H1 (cell line): ENCODE measurements around the gene ULK3. TPM values are rescaled to one million over a fixed set of nuclear protein-coding genes. Genes with fewer than 3 reads are reported as not detected.

Source experiments
- CTCF ChIA-PET: fragments of 300-600 bp; sonication (Branson Sonifier 250); formaldehyde crosslinking; loops from one replicate; lab custom pipeline; 2021; ENCODE audit not compliant: partially characterized antibody; lab: Charles Lee
- POLR2A ChIA-PET: fragments of 300-600 bp; sonication (Branson Sonifier 250); formaldehyde crosslinking; loops from one replicate; lab custom pipeline; 2021; ENCODE audit warnings: inconsistent platforms; ENCODE audit not compliant: partially characterized antibody; lab: Charles Lee
- DNase-seq, 2 experiments: peaks; one replicate each; pipeline versions ENCODE4 v3.0.0 to v3.0.0-alpha.2; 2010 to 2022; ENCODE audit warnings: low spot score in 2 of 2, low read depth in 1 of 2, mixed read lengths in 1 of 2
- FAIRE-seq: peaks from 2 replicates; lab custom pipeline; 2011; peaks lifted over from hg19 to GRCh38; lab: Jason Lieb, UNC
- H2AFZ ChIP-seq: 2 replicates; pipeline ENCODE4 v1.8.1; 2012; ENCODE audit warnings: low read length, inconsistent platforms
- H2AK5ac ChIP-seq: 2 replicates; pipeline ENCODE4 v1.6.1; 2013; ENCODE audit warnings: low read depth, low read length
- H2BK120ac ChIP-seq: replicated peaks from 2 replicates; pipeline ENCODE3; 2013; ENCODE audit warnings: low read depth, low read length, inconsistent platforms
- H2BK12ac ChIP-seq: 2 replicates; pipeline ENCODE4 v1.6.1; 2013; ENCODE audit warnings: low read depth, low read length
- H2BK15ac ChIP-seq: 2 replicates; pipeline ENCODE4 v1.6.1; 2013; ENCODE audit warnings: low read length
- H2BK20ac ChIP-seq: 2 replicates; pipeline ENCODE4 v1.6.1; 2013; ENCODE audit warnings: low read length
- H2BK5ac ChIP-seq: 2 replicates; pipeline ENCODE4 v1.6.1; 2013; ENCODE audit warnings: low read depth, low read length
- H3K14ac ChIP-seq: 2 replicates; pipeline ENCODE4 v1.6.1; 2013; ENCODE audit warnings: inconsistent platforms; ENCODE audit not compliant: insufficient read length
- H3K18ac ChIP-seq: 2 replicates; pipeline ENCODE4 v1.6.1; 2013; ENCODE audit warnings: low read length; ENCODE audit errors: extremely low read depth
- H3K23ac ChIP-seq: 2 replicates; pipeline ENCODE4 v1.6.1; 2013; ENCODE audit warnings: inconsistent platforms; ENCODE audit not compliant: insufficient read length
- H3K23me2 ChIP-seq: 2 replicates; pipeline ENCODE4 v1.6.1; 2013; ENCODE audit warnings: low read depth, low read length
- H3K27ac ChIP-seq: 2 replicates; pipeline ENCODE4 v1.6.1; 2011; ENCODE audit warnings: low read depth, low read length, inconsistent platforms
- H3K27me3 ChIP-seq, 4 experiments: replicated peaks in 1 of 4; 1 replicate in 1 of 4; 2 replicates in 3 of 4; pipeline versions ENCODE4 v1.6.1 to v1.8.1; 2011 to 2013; ENCODE audit warnings: low read length in 3 of 4, mild to moderate bottlenecking in 3 of 4, inconsistent platforms in 2 of 4, mixed read lengths in 2 of 4, moderate library complexity in 1 of 4; ENCODE audit not compliant: control insufficient read depth in 3 of 4, insufficient read depth in 3 of 4; ENCODE audit errors: extremely low read depth in 1 of 4
- H3K36me3 ChIP-seq, 4 experiments: 2 replicates each; pipeline versions ENCODE4 v1.6.1 to v1.8.1; 2011 to 2013; ENCODE audit warnings: mild to moderate bottlenecking in 4 of 4, low read length in 3 of 4, moderate library complexity in 2 of 4, control low read depth in 1 of 4, inconsistent platforms in 1 of 4; ENCODE audit not compliant: insufficient read depth in 4 of 4, control insufficient read depth in 2 of 4
- H3K4ac ChIP-seq: replicated peaks from 2 replicates; pipeline ENCODE3; 2013; ENCODE audit warnings: low read length, low read depth, mixed read lengths, inconsistent platforms; ENCODE audit not compliant: insufficient read length
- H3K4me1 ChIP-seq, 4 experiments: replicated peaks in 1 of 4; 1 replicate in 1 of 4; 2 replicates in 3 of 4; pipeline versions ENCODE4 v1.6.1 to v1.8.1; 2011 to 2013; ENCODE audit warnings: low read length in 3 of 4, inconsistent platforms in 2 of 4, mixed read lengths in 1 of 4; ENCODE audit not compliant: insufficient read depth in 4 of 4, control insufficient read depth in 3 of 4
- H3K4me2 ChIP-seq, 2 experiments: 2 replicates each; pipeline versions ENCODE4 v1.6.1 to v1.8.1; 2011 to 2013; ENCODE audit warnings: low read depth in 2 of 2, low read length in 2 of 2, control low read depth in 1 of 2, inconsistent platforms in 1 of 2, mild to moderate bottlenecking in 1 of 2; ENCODE audit not compliant: insufficient read depth in 1 of 2
- H3K4me3 ChIP-seq, 4 experiments: fragments of 200-600, 300-600 bp in 1 of 4; sonication (generic), shearing (Covaris generic), sonication (Bioruptor Twin) in 1 of 4; 2 replicates each; pipeline versions ENCODE4 v1.5.1 to v1.8.1; 2011 to 2016; ENCODE audit warnings: low read length in 4 of 4, low read depth in 3 of 4, control low read depth in 2 of 4, inconsistent platforms in 2 of 4, mild to moderate bottlenecking in 2 of 4, mixed read lengths in 1 of 4, moderate library complexity in 1 of 4; ENCODE audit not compliant: insufficient read depth in 2 of 4; ENCODE audit errors: extremely low read depth in 1 of 4
- H3K56ac ChIP-seq: replicated peaks from 2 replicates; pipeline ENCODE3; 2013; ENCODE audit warnings: low read depth, mild to moderate bottlenecking, mixed read lengths, low read length, inconsistent platforms; ENCODE audit not compliant: insufficient read length
- H3K79me1 ChIP-seq: 2 replicates; pipeline ENCODE4 v1.6.1; 2013; ENCODE audit warnings: low read depth, low read length, control low read depth
- H3K79me2 ChIP-seq, 2 experiments: 2 replicates each; pipeline versions ENCODE4 v1.6.1 to v1.8.1; 2012 to 2013; ENCODE audit warnings: low read length in 2 of 2, mild to moderate bottlenecking in 2 of 2, inconsistent platforms in 1 of 2; ENCODE audit not compliant: insufficient read depth in 2 of 2, control insufficient read depth in 1 of 2
- H3K9ac ChIP-seq, 4 experiments: replicated peaks in 1 of 4; 1 replicate in 1 of 4; 2 replicates in 3 of 4; pipeline versions ENCODE4 v1.6.1 to v1.8.1; 2011 to 2013; ENCODE audit warnings: low read depth in 3 of 4, low read length in 3 of 4, control low read depth in 2 of 4, mild to moderate bottlenecking in 2 of 4, moderate library complexity in 2 of 4, inconsistent platforms in 1 of 4; ENCODE audit errors: extremely low read depth in 1 of 4
- H3K9me3 ChIP-seq, 2 experiments: 2 replicates each; pipeline versions ENCODE4 v1.6.1 to v1.8.1; 2012 to 2013; ENCODE audit warnings: mild to moderate bottlenecking in 2 of 2, moderate library complexity in 2 of 2, control low read depth in 1 of 2, inconsistent platforms in 1 of 2, low read depth in 1 of 2, low read length in 1 of 2, mixed read lengths in 1 of 2; ENCODE audit not compliant: insufficient read depth in 2 of 2
- H4K20me1 ChIP-seq, 2 experiments: replicated peaks in 1 of 2; 2 replicates each; pipeline versions ENCODE3 to v1.8.1; 2011 to 2013; ENCODE audit warnings: inconsistent platforms in 2 of 2, low read length in 2 of 2, mild to moderate bottlenecking in 1 of 2; ENCODE audit not compliant: insufficient read depth in 2 of 2, control insufficient read depth in 1 of 2
- H4K5ac ChIP-seq: 2 replicates; pipeline ENCODE4 v1.6.1; 2013; ENCODE audit warnings: low read length, low read depth, mixed read lengths, inconsistent platforms; ENCODE audit not compliant: insufficient read length
- H4K8ac ChIP-seq: 2 replicates; pipeline ENCODE4 v1.8.0; 2013; ENCODE audit warnings: mild to moderate bottlenecking, moderate library complexity, low read length, inconsistent platforms; ENCODE audit not compliant: insufficient read depth; ENCODE audit errors: extremely low read depth
- H4K91ac ChIP-seq: replicated peaks from 2 replicates; pipeline ENCODE3; 2013; ENCODE audit warnings: low read length, mixed read lengths, inconsistent platforms; ENCODE audit not compliant: insufficient read length
- E2F6 ChIP-seq: IDR thresholded peaks from 2 replicates; pipeline ENCODE4 v1.6.1; 2012; ENCODE audit warnings: inconsistent platforms
- EP300 ChIP-seq, 2 experiments: IDR thresholded peaks; 1 replicate in 1 of 2; 2 replicates in 1 of 2; pipeline ENCODE4 v1.6.1; 2011 to 2012; ENCODE audit warnings: low read depth in 2 of 2, low read length in 2 of 2, mild to moderate bottlenecking in 2 of 2, borderline replicate concordance in 1 of 2, inconsistent platforms in 1 of 2, moderate library complexity in 1 of 2
- KDM5A ChIP-seq: fragments of 200-600 bp; IDR thresholded peaks from 2 replicates; pipeline ENCODE4 v1.7.1; 2012; ENCODE audit warnings: mild to moderate bottlenecking, low read length, inconsistent platforms, mixed read lengths
- TAF7 ChIP-seq: optimal IDR thresholded peaks from 2 replicates; pipeline ENCODE3; 2011; ENCODE audit warnings: low read depth, mild to moderate bottlenecking, inconsistent platforms, low read length, moderate library complexity, borderline replicate concordance
- USF2 ChIP-seq: IDR thresholded peaks from 2 replicates; pipeline ENCODE4 v1.6.1; 2011; ENCODE audit warnings: low read length, improper control_type of control experiment
- WGBS, 2 experiments: shearing (Covaris generic) in 1 of 2; methylation state at CpG; one replicate each; pipeline versions ENCODE4 v1.1.6 to v1.1.7; 2013 to 2015; ENCODE audit warnings: low lambda C conversion rate in 2 of 2, mixed read lengths in 2 of 2, inconsistent platforms in 1 of 2, low coverage in 1 of 2, missing lambda C conversion rate in 1 of 2; ENCODE audit not compliant: insufficient replicate concordance in 2 of 2, insufficient coverage in 1 of 2, insufficient read length in 1 of 2; ENCODE audit errors: extremely low coverage in 1 of 2, missing lambda C conversion rate in 1 of 2; 5-methylcytosine and 5-hydroxymethylcytosine counted together
- polyA plus RNA-seq, 7 experiments: library from polyadenylated mRNA; depleted of rRNA in 3 of 7; stranded (reverse) in 5 of 7; unstranded in 2 of 7; fragments of >200 nt in 5 of 7; fragments of 200-250 nt in 2 of 7; gene quantifications; 1 replicate in 5 of 7; 2 replicates in 1 of 7; 4 replicates in 1 of 7; pipeline versions ENCODE4 v1.2.1 to v1.2.3, GENCODE V29; 2011 to 2013; ENCODE audit warnings: missing spikeins in 2 of 7, mixed read lengths in 2 of 7
- total RNA-seq: library from RNA; stranded (reverse); fragmentation: NEBNext Ultra II Directional; extraction: Animal tissue kit (Norgen Biotek cat#: 25700); gene quantifications from 2 replicates; pipeline ENCODE4 v1.2.1, GENCODE V29; 2021

Gene ULK3
- total and polyA plus RNA-seq, 2 of the 8 experiments (the other 6 are each of a cell fraction or from before 2014, with no cell fraction given) = 27.1 to 34.4 TPM

GRCh38 chr15:74789741-74790079 lies 53.2 kb downstream of the ULK3 start:
- H4K91ac ChIP-seq = no peak overlapping the region
- H4K20me1 ChIP-seq = peaks cover 38 to 62% of the 10 kb centered on the region in 2 experiments
- no peak overlapping the region for H2BK15ac ChIP-seq
- H3K27ac ChIP-seq = no peak overlapping the region
- H4K5ac ChIP-seq = no peak overlapping the region
- no peak overlapping the region for H3K9ac ChIP-seq
- no peak overlapping the region; the same call in none of the 2 replicates for H4K8ac ChIP-seq
- H2BK12ac ChIP-seq = no peak overlapping the region
- no peaks in the 10 kb centered on the region for H3K9me3 ChIP-seq
- no peak overlapping the region for H3K4me2 ChIP-seq
- no peak overlapping the region for H3K56ac ChIP-seq
- no peak overlapping the region for H2AFZ ChIP-seq
- no peaks in the 10 kb centered on the region for H3K23me2 ChIP-seq
- H3K14ac ChIP-seq = no peak overlapping the region
- POLR2A ChIA-PET = interaction anchor here (4.5 kb wide), 1 partner anchor 10 kb away, joined by 20 read pairs; no protein-coding TSS in a partner anchor
- WGBS, 2 experiments = 88% methylated on average over 3 of the region's 3 CpGs; no CpG with 5 or more reads in 1 of the 2 experiments
- H3K18ac ChIP-seq = no peak overlapping the region
- no peak overlapping the region for H2BK120ac ChIP-seq
- no peak overlapping the region for H2AK5ac ChIP-seq
- H3K79me2 ChIP-seq = peaks cover 0 to 7% of the 10 kb centered on the region in 2 experiments; a peak in 1 of 4 replicates
- no peak for FAIRE-seq
- no peaks in the 10 kb centered on the region for H3K27me3 ChIP-seq
- CTCF ChIA-PET = interaction anchor here (0.6 to 53.7 kb wide), 10 partner anchors 7 to 464 kb away, joined by 3 to 1439 read pairs (median 4); partner anchors contain the start of genes CLK3 and CSK
- no peak overlapping the region for H2BK20ac ChIP-seq
- peaks cover 4 to 28% (median 14%) of the 10 kb centered on the region in 4 experiments for H3K4me1 ChIP-seq
- no peaks in the 10 kb centered on the region for H3K36me3 ChIP-seq
- H3K23ac ChIP-seq = no peak overlapping the region
- H3K4ac ChIP-seq = no peak overlapping the region
- no peak overlapping the region for H3K4me3 ChIP-seq
- no peak for DNase-seq
- no peak overlapping the region for H2BK5ac ChIP-seq
- H3K79me1 ChIP-seq = peaks cover 30% of the 10 kb centered on the region
- TF ChIP-seq E2F6 (no peak), KDM5A (no peak), USF2 (no peak), EP300 (IDR thresholded peaks at IDR 0.05; ENCODE audit: borderline replicate concordance in 1 of 2, low read depth in 2 of 2, low read length in 2 of 2) (no peak), TAF7 (no peak)
